Endodermal cell (in vitro differentiated cells): Measurements from ENCODE around the gene IPO11. TPM values are rescaled to one million over a fixed set of nuclear protein-coding genes. Genes with fewer than 3 reads are reported as not detected.

Source experiments
- DNase-seq: peaks from one replicate; pipeline ENCODE4 v3.0.0-alpha.2; 2017
- H3K27ac ChIP-seq: 2 replicates; pipeline ENCODE4 v1.5.1; 2013; ENCODE audit warnings: mild to moderate bottlenecking, low read depth, low read length, moderate library complexity
- H3K27me3 ChIP-seq: 2 replicates; pipeline ENCODE4 v1.6.1; 2013; ENCODE audit warnings: mild to moderate bottlenecking, low read length, moderate library complexity; ENCODE audit not compliant: insufficient read depth, control insufficient read depth, poor library complexity, severe bottlenecking
- H3K36me3 ChIP-seq: 2 replicates; pipeline ENCODE4 v1.7.0; 2013; ENCODE audit warnings: mild to moderate bottlenecking, low read length, moderate library complexity; ENCODE audit not compliant: control insufficient read depth, insufficient read depth
- H3K4me1 ChIP-seq: one replicate; pipeline ENCODE4 v1.7.0; 2013; ENCODE audit warnings: low read length; ENCODE audit not compliant: control insufficient read depth, insufficient read depth
- H3K4me3 ChIP-seq: 2 replicates; pipeline ENCODE4 v1.5.1; 2013; ENCODE audit warnings: mild to moderate bottlenecking, low read length, moderate library complexity
- H3K9ac ChIP-seq: 2 replicates; pipeline ENCODE4 v1.6.1; 2013; ENCODE audit warnings: mild to moderate bottlenecking, low read length, moderate library complexity; ENCODE audit not compliant: poor library complexity, severe bottlenecking; ENCODE audit errors: extremely low read depth
- H3K9me3 ChIP-seq: 2 replicates; pipeline ENCODE4 v1.6.1; 2013; ENCODE audit warnings: mild to moderate bottlenecking, low read length, moderate library complexity; ENCODE audit not compliant: control insufficient read depth
- H3K27ac Mint-ChIP-seq: 2 replicates; pipeline ENCODE4 v1.8.0; 2020; ENCODE audit warnings: mixed read lengths
- H3K27me3 Mint-ChIP-seq: 2 replicates; pipeline ENCODE4 v1.8.0; 2021; ENCODE audit warnings: mild to moderate bottlenecking, mixed read lengths; ENCODE audit not compliant: insufficient read depth
- H3K36me3 Mint-ChIP-seq: 2 replicates; pipeline ENCODE4 v1.8.0; 2020; ENCODE audit warnings: low read depth, mixed read lengths
- H3K4me1 Mint-ChIP-seq: 2 replicates; pipeline ENCODE4 v1.8.0; 2020; ENCODE audit warnings: mixed read lengths
- H3K4me3 Mint-ChIP-seq: 2 replicates; pipeline ENCODE4 v1.8.0; 2020; ENCODE audit warnings: mild to moderate bottlenecking, moderate library complexity, mixed read lengths
- H3K9me3 Mint-ChIP-seq: 2 replicates; pipeline ENCODE4 v1.8.0; 2020; ENCODE audit warnings: mild to moderate bottlenecking, mixed read lengths
- WGBS, 2 experiments: methylation state at CpG; one replicate each; pipeline versions ENCODE4 v1.1.5 to v1.1.7; 2013; ENCODE audit warnings: missing lambda C conversion rate in 2 of 2, mixed read lengths in 1 of 2; ENCODE audit not compliant: insufficient coverage in 1 of 2, insufficient read length in 1 of 2; 5-methylcytosine and 5-hydroxymethylcytosine counted together
- total RNA-seq, 2 donors: library from RNA; stranded (reverse); fragmentation: NEBNext Ultra II Directional in 1 of 2; extraction: Animal tissue kit (Norgen Biotek cat#: 25700) in 1 of 2; gene quantifications; 2 replicates in 1 of 2; 3 replicates in 1 of 2; pipeline ENCODE4 v1.2.1, GENCODE V29; 2021
- TF ChIP-seq, protein P1 (sequence below): fragments of 200-600 bp; sonication (generic); conservative IDR thresholded peaks from 2 replicates; pipeline ENCODE4 v1.5.0; 2021; ENCODE audit warnings: antibody characterized with exemption, mild to moderate bottlenecking

The IPO11 gene
- total RNA-seq, 2 donors from 2014 or later: 51.6 to 55.8 TPM

GRCh38 chr5:62450259-62450658 is 37.7 kb downstream of the IPO11 start:
- peaks cover 41% of the 10 kb centered on the region for H3K36me3 Mint-ChIP-seq
- H3K36me3 ChIP-seq: peaks cover 34% of the 10 kb centered on the region
- H3K27ac ChIP-seq: no peak overlapping the region
- no peaks in the 10 kb centered on the region for H3K4me1 ChIP-seq
- WGBS, 2 experiments: 85% methylated on average over 2 of the region's 2 CpGs; no CpG with 5 or more reads in 1 of the 2 experiments
- no peak overlapping the region for H3K9ac ChIP-seq
- TF ChIP-seq, protein P1, sequence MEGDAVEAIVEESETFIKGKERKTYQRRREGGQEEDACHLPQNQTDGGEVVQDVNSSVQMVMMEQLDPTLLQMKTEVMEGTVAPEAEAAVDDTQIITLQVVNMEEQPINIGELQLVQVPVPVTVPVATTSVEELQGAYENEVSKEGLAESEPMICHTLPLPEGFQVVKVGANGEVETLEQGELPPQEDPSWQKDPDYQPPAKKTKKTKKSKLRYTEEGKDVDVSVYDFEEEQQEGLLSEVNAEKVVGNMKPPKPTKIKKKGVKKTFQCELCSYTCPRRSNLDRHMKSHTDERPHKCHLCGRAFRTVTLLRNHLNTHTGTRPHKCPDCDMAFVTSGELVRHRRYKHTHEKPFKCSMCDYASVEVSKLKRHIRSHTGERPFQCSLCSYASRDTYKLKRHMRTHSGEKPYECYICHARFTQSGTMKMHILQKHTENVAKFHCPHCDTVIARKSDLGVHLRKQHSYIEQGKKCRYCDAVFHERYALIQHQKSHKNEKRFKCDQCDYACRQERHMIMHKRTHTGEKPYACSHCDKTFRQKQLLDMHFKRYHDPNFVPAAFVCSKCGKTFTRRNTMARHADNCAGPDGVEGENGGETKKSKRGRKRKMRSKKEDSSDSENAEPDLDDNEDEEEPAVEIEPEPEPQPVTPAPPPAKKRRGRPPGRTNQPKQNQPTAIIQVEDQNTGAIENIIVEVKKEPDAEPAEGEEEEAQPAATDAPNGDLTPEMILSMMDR: no peak
- no peak overlapping the region for H3K4me3 Mint-ChIP-seq
- H3K4me3 ChIP-seq: no peak overlapping the region
- H3K4me1 Mint-ChIP-seq: no peaks in the 10 kb centered on the region
- no peak overlapping the region for H3K27ac Mint-ChIP-seq
- no peaks in the 10 kb centered on the region for H3K27me3 Mint-ChIP-seq
- no peaks in the 10 kb centered on the region for H3K9me3 Mint-ChIP-seq
- no peak for DNase-seq
- H3K27me3 ChIP-seq: no peaks in the 10 kb centered on the region
- H3K9me3 ChIP-seq: no peaks in the 10 kb centered on the region

- Histone ChIP-seq H3K27ac (no peak overlapping the region), H3K4me3 (no peak overlapping the region), H3K36me3 (peaks cover 12% of the 10 kb centered on the region), H3K9me3 (no peaks in the 10 kb centered on the region), H3K9ac (no peak overlapping the region), H3K27me3 (no peaks in the 10 kb centered on the region), H3K4me1 (peaks cover 6% of the 10 kb centered on the region)
- no peak overlapping the region for H3K27ac Mint-ChIP-seq
- peaks cover 18% of the 10 kb centered on the region for H3K4me1 Mint-ChIP-seq
- no peak overlapping the region for H3K4me3 Mint-ChIP-seq
- 100% methylated on average over 1 of the region's 1 CpG; no CpG with 5 or more reads in 1 of the 2 experiments for WGBS, 2 experiments
- no peak for DNase-seq
- no peaks in the 10 kb centered on the region for H3K9me3 Mint-ChIP-seq
- peaks cover 27% of the 10 kb centered on the region for H3K36me3 Mint-ChIP-seq
- H3K27me3 Mint-ChIP-seq: no peaks in the 10 kb centered on the region
- TF ChIP-seq, protein P1: no peak
Measured at GRCh38 chr5:62457071-62457470, 44.5 kb downstream of the IPO11 start.

DNA sequence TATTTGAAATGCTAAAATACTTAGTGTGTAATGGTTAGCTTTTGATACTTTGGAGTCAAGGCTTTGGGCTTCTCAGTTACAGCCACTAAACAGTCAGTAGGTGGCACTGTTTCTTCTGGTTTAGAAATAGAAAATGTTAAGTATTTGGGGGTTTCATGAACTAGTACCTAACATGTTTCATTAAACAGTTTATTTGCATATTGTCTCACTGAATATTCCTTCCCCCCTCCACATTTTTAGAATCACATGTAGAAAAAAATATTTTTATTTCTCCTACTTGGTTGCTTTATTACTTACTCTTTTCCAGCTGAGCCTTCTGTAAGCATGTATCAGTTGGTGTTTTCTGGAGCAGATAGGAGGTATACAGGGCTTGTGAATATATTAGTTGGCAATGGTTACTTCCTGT is 48.0 kb downstream of the IPO11 start:
- DNase-seq: no peak
- H3K36me3 ChIP-seq: no peaks in the 10 kb centered on the region
- H3K4me3 ChIP-seq: no peak overlapping the region
- peaks cover 10% of the 10 kb centered on the region for H3K36me3 Mint-ChIP-seq
- no peaks in the 10 kb centered on the region for H3K9me3 Mint-ChIP-seq
- H3K4me1 ChIP-seq: peaks cover 6% of the 10 kb centered on the region
- H3K27ac ChIP-seq: no peak overlapping the region
- H3K9ac ChIP-seq: no peak overlapping the region
- no peaks in the 10 kb centered on the region for H3K27me3 Mint-ChIP-seq
- peaks cover 18% of the 10 kb centered on the region for H3K4me1 Mint-ChIP-seq
- no peaks in the 10 kb centered on the region for H3K27me3 ChIP-seq
- H3K4me3 Mint-ChIP-seq: no peak overlapping the region
- H3K27ac Mint-ChIP-seq: no peak overlapping the region
- no peaks in the 10 kb centered on the region for H3K9me3 ChIP-seq
- TF ChIP-seq, protein P1: peak; percentile 93
